ENCODE measurements around the gene SGK2. TPM values are rescaled to one million over a fixed set of nuclear protein-coding genes. Genes with fewer than 3 reads are reported as not detected.
A peak's percentile ranks its signal among the peaks of the same experiment; 100 is the strongest.

Gene SGK2
- total and polyA plus RNA-seq, 5 experiments from 2014 or later: 1.6 to 1.9 TPM; not detected in 3

DNA sequence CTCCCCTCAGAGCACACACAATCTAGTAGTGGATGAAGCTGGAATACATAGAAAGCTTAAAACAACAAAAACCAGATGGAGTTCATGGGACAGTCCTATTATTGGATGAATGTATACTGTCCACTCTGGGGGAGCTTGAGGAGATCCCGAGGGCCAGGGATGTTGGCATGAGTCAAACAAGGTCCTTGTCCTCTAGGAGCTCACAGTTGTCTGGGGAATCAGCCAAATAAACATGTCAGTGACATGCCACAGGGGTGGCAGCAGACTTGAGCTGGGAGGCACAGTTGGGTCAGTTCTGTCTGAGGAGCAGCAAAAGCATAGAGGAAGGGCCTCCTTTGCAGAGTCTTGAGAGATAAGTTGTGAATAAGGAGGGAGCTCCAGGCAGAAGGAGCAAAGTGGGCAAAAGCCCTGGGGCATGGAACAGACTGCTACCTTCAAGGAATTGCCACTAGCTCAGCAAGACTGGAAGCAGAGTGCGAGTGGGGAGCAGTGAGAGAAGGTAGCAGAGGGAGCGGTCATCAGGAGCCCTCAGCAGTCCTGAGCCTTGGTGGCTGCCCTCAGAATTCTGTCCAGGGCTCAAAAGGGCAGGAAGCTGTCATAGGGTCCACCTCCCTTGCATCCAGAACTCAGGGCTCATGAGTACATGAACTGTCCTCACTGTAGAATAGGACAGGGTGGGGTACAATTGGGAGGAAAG is 29.2 kb upstream of the SGK2 start:
- Mint-ChIP-seq H3K27ac (peak overlapping the region in 2 of 10 donors; percentile 36 to 62), H3K4me1 (peaks cover 0 to 6% (median 0%) of the 10 kb centered on the region in 4 donors), H3K9me3 (peaks cover 0 to 3% (median 0%) of the 10 kb centered on the region in 9 donors), H3K36me3 (peaks cover 0 to 8% (median 1%) of the 10 kb centered on the region in 3 donors), H3K4me3 (peak overlapping the region in 1 of 10 donors; percentile 45), H3K27me3 (peaks cover 0 to 4% (median 2%) of the 10 kb centered on the region in 5 donors)
- POLR2A ChIA-PET: no interaction called here
- ATAC-seq: no peak
- no peak for DNase-seq

DNA sequence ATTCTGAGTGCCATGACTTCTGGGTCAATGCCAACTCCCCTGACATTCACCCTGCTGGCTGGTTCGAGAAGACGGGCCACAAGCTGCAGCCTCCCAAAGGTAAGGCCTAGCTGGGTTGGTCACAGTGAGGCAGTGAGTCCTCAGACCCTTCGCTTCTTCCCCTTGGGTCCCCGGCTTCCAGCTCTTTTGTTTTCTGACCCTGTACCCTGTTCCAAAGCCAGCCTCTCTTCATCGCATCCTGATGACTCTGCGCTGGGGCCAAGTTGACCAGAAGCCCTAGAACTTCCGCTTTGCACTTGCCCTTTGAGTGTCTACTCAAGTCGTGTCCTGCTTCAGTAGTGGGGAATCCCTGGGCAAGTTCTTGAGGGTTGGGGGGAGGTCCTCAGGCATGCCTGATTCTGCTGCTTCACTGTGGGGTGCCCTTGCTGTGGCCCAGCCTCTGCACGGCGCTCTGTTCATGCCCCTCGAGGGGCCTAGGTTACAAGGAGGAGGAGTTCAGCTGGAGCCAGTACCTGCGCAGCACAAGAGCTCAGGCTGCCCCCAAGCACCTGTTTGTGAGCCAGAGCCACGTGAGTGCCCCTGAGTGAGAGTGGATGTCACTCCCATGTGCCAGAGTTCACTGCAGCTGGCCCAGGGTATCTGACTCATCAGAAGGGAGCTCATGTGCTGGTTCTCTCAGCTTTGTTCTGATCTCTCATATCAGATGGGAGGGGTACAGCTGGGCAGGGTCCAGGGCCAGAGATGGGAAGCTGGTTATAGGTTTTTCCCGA is 28.3 kb upstream of the SGK2 start:
- POLR2A ChIA-PET: no interaction called here
- no peak overlapping the region for H3K4me3 Mint-ChIP-seq
- peaks cover 0 to 4% (median 1%) of the 10 kb centered on the region in 5 donors for H3K27me3 Mint-ChIP-seq
- H3K27ac Mint-ChIP-seq: no peak overlapping the region
- peaks cover 0 to 6% (median 0%) of the 10 kb centered on the region in 4 donors for H3K4me1 Mint-ChIP-seq
- ATAC-seq (no peak), DNase-seq (no peak)
- no peaks in the 10 kb centered on the region for H3K9me3 Mint-ChIP-seq
- peaks cover 0 to 8% (median 0%) of the 10 kb centered on the region in 3 donors for H3K36me3 Mint-ChIP-seq

DNA sequence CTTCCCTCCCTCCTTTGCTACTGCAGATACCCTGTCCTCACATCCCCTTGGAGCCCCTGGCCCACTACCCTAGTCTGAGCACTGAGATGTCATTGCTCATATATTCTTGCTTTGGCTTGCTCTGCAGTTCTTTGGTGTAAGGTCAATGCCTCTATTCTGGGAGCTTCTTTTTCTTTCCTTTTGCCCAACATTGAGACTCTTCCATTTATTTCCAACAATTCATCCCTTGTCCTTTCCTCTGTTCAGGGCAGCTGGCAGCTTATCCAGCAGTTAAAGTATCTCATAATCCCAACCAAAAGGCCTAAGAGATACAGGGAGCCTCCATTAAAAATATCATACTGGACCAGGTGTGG is 27.8 kb upstream of the SGK2 start:
- no peaks in the 10 kb centered on the region for H3K9me3 Mint-ChIP-seq
- no peak for DNase-seq
- peaks cover 0 to 6% (median 0%) of the 10 kb centered on the region in 4 donors for H3K4me1 Mint-ChIP-seq
- H3K27me3 Mint-ChIP-seq: peaks cover 0 to 4% (median 1%) of the 10 kb centered on the region in 5 donors
- no peak overlapping the region for H3K4me3 Mint-ChIP-seq
- POLR2A ChIA-PET: no interaction called here
- ATAC-seq: no peak
- H3K36me3 Mint-ChIP-seq: peaks cover 0 to 12% (median 0%) of the 10 kb centered on the region in 3 donors
- no peak overlapping the region for H3K27ac Mint-ChIP-seq

DNA sequence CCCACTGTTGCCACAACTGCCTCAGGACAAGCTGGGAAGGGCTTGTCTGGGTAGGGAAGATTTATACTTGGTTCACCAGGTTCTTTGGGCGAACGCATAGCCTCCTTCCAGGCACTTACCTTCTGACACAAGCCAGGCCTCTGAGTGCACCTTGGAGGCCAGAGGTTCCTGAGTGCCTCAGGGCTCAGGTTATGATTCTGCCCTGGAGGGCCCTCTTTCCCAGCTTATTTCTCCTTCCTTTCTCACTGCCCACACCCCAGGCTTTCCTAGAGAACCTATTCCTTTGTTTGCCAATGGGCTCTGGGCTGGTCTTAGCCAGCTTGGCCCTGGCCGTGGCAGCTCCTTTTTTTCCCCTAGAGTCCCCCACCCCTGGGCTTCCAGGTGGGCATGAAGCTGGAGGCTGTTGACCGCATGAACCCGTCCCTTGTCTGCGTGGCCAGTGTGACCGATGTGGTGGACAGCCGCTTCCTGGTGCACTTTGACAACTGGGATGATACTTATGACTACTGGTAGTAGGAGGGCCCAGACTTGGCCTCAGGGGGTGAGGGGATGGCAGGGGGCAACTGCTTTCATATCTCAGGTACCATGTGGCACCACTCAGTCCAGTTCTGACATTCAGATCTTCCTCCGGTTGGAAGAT is 26.3 kb upstream of the SGK2 start:
- Mint-ChIP-seq H3K27ac (no peak overlapping the region), H3K9me3 (no peaks in the 10 kb centered on the region)

DNA sequence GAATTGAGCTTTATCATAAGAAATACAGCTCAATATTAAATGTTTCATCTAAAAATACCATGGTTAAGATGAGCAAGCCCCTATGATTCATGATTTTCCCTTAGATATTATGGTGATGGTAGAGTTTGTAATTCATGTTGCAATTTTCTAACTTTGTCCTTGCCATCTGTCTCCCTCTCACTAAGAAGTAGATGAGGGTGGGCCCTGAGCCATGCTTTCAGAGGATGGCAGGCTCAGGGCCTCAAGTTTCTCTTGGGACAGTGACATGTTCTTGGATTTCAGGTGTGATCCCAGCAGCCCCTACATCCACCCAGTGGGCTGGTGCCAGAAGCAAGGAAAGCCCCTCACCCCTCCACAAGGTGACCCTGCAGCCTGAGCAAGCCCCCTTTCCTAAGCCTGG is 25.8 kb upstream of the SGK2 start:
- peaks cover 0 to 17% (median 0%) of the 10 kb centered on the region in 3 donors for H3K36me3 Mint-ChIP-seq
- H3K4me1 Mint-ChIP-seq: peaks cover 0 to 3% (median 0%) of the 10 kb centered on the region in 4 donors
- no peak overlapping the region for H3K4me3 Mint-ChIP-seq
- no peak for ATAC-seq
- no peak overlapping the region for H3K27ac Mint-ChIP-seq
- H3K27me3 Mint-ChIP-seq: peaks cover 0 to 2% (median 0%) of the 10 kb centered on the region in 5 donors
- DNase-seq: no peak
- no peaks in the 10 kb centered on the region for H3K9me3 Mint-ChIP-seq
- POLR2A ChIA-PET: interaction anchor here (1.2 kb wide), 1 partner anchor 17 kb away, joined by 3 read pairs; no protein-coding TSS in a partner anchor

More for the DNA sequence above, 26.3 kb upstream of the SGK2 start:
- Mint-ChIP-seq H3K27me3 (peaks cover 0 to 4% (median 0%) of the 10 kb centered on the region in 5 donors), H3K36me3 (peaks cover 0 to 18% (median 0%) of the 10 kb centered on the region in 3 donors), H3K4me3 (no peak overlapping the region), H3K4me1 (peaks cover 0 to 3% (median 0%) of the 10 kb centered on the region in 4 donors)
- POLR2A ChIA-PET: interaction anchor here (1.2 kb wide), 1 partner anchor 16 kb away, joined by 3 read pairs; no protein-coding TSS in a partner anchor
- no peak for ATAC-seq
- DNase-seq: no peak

DNA sequence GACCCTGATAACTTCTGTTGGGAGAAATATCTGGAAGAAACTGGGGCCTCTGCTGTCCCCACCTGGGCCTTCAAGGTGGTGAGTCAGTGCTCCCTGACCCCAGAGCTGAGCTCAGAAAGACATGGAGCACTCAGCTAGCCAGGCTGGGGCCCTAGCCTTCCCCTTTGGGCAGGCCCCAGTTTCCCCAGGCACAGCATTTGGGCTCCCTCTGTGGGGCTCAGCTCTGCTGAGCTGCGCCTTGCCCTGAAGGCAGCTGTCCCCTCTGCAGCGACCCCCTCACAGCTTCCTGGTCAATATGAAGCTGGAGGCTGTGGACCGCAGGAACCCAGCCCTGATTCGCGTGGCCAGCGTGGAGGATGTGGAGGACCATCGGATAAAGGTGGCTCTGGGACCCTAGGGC is 24.8 kb upstream of the SGK2 start:
- POLR2A ChIA-PET: interaction anchor here (1.2 kb wide), 1 partner anchor 18 kb away, joined by 3 read pairs; no protein-coding TSS in a partner anchor
- Mint-ChIP-seq H3K4me1 (peaks cover 0 to 1% (median 0%) of the 10 kb centered on the region in 4 donors), H3K27me3 (no peaks in the 10 kb centered on the region), H3K4me3 (no peak overlapping the region), H3K9me3 (no peaks in the 10 kb centered on the region), H3K27ac (peak overlapping the region in 1 of 10 donors; percentile 40), H3K36me3 (peaks cover 0 to 16% (median 0%) of the 10 kb centered on the region in 3 donors)
- DNase-seq: no peak
- no peak for ATAC-seq

DNA sequence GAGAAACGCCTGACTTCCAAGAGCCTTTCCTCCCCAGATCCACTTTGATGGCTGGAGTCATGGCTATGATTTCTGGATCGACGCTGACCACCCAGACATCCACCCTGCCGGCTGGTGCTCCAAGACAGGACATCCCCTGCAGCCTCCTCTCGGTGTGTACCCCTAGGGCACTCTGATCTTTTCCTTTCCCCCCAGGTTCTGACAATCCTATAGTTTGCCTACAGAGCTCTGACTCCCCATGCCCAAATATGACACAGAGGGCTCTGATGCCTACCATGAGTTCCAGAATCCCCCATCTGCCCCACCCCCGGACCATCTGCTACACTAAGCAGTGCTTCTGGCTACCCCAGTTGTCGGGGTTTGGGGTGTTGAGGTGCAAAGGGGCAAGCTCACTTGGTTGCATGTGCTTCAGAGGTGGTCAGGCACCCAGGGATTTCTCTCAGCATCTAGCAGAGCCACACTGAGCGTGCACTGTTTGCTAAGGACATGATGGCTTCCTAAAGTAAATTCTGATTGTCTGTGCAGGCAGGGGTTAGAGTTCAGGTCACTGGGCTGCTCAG is 24.0 kb upstream of the SGK2 start:
- Mint-ChIP-seq H3K9me3 (no peaks in the 10 kb centered on the region), H3K4me3 (no peak overlapping the region), H3K4me1 (no peaks in the 10 kb centered on the region), H3K27me3 (no peaks in the 10 kb centered on the region), H3K36me3 (peaks cover 0 to 11% (median 0%) of the 10 kb centered on the region in 3 donors), H3K27ac (no peak overlapping the region)
- ATAC-seq (no peak), DNase-seq (no peak)
- POLR2A ChIA-PET: no interaction called here

DNA sequence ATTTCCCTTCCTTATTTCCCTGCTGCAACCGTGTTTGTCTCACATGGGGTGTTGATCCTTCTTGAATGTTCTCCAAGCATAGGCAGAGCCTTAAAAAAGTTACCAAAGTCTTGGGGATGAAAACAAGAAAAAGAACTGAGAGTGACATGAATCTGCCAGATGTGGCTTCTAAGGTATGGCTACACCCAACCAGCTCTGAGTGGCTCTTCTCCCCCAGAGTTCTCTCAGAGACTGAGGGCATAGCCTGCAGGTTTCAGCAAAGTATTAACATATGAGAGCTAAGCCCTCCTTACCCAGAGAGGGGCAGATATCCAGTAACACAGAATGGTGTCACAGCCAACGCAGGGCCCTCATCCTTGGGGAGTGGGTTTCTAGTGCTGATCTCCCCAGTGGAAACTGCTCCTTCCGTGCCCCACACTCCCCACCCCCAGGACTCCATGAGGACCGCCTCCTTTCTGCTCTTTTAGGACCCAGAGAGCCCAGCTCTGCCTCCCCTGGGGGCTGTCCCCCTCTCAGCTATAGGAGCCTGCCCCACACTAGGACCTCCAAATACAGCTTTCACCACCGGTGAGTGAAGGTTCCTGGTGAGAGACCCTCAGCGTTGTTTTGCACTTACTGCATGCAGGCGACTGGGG is 23.3 kb upstream of the SGK2 start:
- POLR2A ChIA-PET: no interaction called here
- no peak for DNase-seq
- Mint-ChIP-seq H3K27me3 (no peaks in the 10 kb centered on the region), H3K4me3 (no peak overlapping the region), H3K4me1 (no peaks in the 10 kb centered on the region), H3K27ac (no peak overlapping the region), H3K36me3 (peaks cover 0 to 14% (median 0%) of the 10 kb centered on the region in 3 donors), H3K9me3 (no peaks in the 10 kb centered on the region)
- ATAC-seq: no peak

DNA sequence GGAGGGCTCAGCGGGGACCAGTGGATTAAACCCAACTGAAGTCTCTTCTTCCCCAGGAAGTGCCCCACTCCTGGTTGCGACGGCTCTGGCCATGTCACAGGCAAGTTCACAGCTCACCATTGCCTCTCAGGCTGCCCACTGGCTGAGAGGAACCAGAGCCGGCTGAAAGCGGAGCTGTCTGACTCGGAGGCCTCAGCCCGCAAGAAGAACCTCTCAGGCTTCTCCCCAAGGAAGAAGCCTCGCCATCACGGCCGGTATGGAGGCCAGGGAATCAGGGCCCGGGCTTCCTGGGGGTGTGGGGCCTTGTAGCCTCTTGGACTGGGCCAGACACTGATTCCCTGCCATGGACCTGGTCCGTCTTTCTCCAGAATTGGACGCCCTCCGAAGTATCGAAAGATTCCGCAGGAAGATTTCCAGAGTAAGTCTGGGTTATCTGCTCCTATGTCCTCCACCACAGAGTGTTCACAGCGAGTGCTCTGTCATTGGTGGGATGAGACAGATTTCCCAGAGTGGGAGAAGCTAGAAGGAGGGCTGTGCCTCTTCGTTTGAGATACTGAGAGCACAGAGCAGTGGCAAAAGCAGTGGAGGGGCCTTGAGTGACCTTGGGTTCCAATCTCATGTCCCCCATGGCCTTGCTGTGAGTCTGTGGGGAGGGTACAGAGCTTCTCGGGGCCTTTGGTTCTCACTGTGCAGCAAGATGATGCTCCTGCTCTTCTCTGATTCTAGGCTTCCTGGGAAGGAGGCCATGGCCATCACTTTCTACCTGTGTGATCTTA is 22.6 kb upstream of the SGK2 start:
- Mint-ChIP-seq H3K4me3 (no peak overlapping the region), H3K27me3 (no peaks in the 10 kb centered on the region), H3K27ac (peak overlapping the region in 1 of 10 donors; percentile 75), H3K9me3 (no peaks in the 10 kb centered on the region), H3K36me3 (peaks cover 0 to 14% (median 0%) of the 10 kb centered on the region in 3 donors), H3K4me1 (no peaks in the 10 kb centered on the region)
- ATAC-seq (no peak), DNase-seq (no peak)
- POLR2A ChIA-PET: no interaction called here

DNA sequence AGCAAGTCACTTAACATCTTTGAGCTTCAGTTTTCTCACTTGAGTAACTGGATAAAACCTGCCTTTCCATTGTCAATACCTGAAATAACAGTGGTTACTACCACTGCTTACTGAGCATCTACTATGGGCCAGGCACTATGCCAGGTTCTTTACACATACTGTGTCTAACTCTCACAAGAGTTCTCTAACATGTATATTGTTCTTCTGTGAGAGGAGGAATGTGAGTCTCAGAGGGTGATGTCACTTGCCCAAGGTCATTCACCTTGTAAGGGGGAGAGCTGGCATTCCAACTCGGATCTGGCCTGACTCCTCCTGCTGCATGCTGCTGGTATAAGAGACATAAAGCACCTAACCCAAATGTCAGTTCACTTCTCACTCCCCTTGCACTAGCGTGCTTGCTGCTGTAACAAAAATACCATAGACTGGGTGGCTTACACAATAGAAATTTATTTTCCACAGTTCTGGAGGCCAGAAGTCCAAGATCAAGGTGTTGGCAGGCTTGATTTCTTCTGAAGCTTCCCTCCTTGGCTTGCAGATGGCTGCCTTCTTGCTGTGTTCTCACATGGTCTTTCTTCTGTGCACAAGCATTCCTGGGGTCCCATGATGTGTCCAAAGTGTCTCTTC is 21.9 kb upstream of the SGK2 start:
- H3K4me3 Mint-ChIP-seq: no peak overlapping the region
- no peaks in the 10 kb centered on the region for H3K27me3 Mint-ChIP-seq
- no peaks in the 10 kb centered on the region for H3K4me1 Mint-ChIP-seq
- ATAC-seq (no peak), DNase-seq (no peak)
- H3K27ac Mint-ChIP-seq: no peak overlapping the region
- H3K9me3 Mint-ChIP-seq: no peaks in the 10 kb centered on the region
- peaks cover 0 to 15% (median 0%) of the 10 kb centered on the region in 3 donors for H3K36me3 Mint-ChIP-seq
- POLR2A ChIA-PET: no interaction called here
